Measurements from ENCODE around the gene KIFBP.
"Not testable (repeated sequence)": the region's sequence is repeated elsewhere in the genome, so short reads cannot be mapped to it uniquely, and the experiment has no call there.

Gene KIFBP

DNA sequence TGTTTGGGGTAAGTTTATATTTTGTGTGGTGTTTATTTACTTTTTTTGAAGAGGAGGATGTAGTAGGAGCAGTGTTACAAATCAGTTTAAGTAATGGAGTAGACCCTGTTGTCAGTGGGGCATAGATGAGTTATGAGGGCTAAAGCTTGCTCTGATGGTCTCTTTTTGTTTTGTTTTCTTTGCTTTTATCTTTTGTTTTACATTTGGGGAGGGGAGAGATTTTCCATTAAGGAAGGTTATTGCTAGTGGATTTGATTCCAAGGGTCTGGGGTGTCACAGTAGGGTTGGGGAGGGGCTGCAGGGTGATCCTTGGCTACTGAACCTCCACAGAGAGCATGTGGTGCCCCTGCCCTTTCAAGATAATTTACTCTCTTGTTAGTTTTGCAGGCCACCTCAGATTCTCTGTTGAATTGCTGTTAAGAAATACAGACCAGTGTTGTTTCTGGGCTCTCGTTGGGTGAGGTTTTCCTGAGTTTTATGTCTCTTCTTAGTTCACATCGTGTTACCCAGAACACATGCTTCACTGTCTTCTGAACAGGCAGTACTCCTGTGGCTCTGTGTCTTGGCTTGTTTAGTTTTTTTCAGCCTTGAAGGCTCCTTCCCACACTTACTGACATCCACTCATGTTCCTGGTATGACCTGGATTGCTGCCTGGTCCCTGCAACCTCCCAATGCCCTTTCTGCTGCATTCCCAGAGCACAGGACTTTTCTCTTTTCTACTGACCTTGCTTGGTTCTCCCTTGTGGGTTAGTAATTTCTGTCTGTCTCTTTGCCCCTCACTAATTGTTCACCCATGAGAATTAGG lies 4.2 kb downstream of the KIFBP start:
- DNase-seq = peak; percentile 31

DNA sequence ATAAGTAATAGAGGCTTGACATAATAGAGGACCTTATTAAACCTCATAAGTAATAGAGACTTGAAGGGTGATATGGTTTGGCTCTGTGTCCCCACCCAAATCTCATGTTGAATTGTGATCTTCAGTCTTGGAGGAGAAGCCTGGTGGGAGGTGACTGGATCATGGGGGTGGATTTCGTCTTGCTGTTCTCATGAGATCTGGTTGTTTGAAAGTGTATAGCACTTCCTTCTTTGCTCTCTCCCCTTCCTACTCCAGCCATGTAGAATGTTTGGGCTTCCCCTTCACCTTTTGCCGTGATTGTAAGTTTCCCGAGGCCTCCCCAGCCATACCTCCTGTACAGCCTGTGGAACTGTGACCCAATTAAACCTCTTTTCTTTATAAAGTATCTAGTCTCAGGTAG lies 8.6 kb downstream of the KIFBP start:
- DNase-seq = no peak

DNA sequence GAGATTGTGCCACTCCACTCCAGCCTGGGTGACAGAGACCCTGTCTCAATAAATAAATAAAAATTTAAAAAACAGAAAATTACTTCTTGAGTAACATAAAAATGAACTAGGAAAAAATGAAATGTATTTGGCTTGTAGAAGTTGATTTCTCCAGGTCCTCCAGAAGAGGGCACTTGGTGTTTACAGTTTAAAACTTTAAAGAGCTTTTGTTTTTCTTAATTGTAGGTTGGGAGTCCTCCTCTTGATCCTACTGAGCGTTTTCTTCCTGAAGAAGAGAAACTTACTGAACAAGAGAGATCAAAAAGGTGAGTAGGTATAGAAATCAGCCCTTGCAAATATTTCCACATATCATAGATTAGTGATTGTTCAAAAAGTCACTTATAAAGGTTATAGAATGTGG lies 16.2 kb downstream of the KIFBP start:
- no peak for DNase-seq

DNA sequence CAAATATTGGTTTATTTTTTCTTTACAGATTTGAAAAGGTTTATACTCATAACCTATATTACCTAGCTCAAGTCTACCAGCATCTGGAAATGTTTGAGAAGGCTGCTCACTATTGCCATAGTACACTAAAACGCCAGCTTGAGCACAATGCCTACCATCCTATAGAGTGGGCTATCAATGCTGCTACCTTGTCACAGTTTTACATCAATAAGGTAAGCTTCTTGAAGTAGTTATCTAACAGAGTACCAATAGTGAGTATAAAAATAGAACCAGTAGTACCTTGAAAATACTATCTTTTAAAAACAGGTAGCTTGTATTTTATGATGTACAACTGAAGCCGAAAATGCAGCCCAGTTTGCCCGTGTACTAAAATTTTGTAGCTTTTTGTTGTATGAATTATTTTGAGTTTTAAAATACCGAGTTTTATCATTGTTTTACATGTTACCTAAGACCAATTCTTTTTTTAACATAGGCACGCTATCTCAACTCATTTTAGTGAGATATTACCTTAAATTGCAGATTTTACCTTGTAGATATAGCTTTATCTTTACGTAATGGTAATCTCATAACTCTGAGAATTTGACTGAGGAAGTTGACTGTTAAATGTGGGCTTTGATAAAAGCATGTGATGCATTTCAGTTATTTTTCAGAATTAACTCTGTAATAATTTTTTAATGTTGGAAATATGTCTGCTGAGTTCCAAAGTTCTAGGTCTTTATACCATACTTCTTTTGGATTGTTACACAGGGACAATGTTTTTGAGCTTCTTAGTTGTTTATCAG lies 17.3 kb downstream of the KIFBP start:
- DNase-seq = no peak

DNA sequence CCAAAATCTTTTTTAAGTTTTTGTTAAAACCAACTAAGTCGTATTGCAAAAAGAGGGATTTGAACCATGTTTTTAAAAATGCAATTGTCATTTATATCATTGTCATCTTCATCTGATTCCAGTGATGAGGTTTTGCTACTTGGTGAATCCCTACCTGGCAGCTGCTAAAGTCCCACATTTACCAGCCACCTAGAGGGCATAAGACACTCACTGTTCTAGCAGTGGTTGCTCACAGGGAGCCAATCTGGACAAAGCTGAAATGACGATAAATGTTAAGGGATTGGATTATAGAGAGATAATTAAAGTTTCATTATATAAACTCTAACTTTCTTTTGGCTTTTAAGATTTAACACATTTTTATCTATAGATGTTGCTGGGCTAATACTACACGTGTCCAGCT lies 18.7 kb downstream of the KIFBP start:
- no peak for DNase-seq

DNA sequence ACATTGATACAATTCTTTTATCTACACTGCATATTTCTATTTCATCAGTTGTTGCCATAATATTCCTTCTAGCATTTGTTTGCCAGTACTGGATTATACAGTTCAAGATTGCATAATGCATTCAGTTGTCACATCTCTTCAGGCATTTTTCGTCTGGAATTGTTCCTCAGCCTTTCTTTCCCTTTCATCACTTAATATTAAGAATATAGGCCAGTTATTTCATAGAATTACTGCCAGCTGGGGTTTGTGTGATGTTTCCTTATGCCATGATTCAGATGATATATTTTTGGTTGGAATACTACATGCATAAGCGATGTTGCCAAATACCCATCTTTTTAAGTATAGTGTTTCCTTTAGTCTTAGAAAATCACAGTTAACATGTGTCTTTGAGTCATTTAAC lies 20.8 kb downstream of the KIFBP start:
- DNase-seq = no peak

DNA sequence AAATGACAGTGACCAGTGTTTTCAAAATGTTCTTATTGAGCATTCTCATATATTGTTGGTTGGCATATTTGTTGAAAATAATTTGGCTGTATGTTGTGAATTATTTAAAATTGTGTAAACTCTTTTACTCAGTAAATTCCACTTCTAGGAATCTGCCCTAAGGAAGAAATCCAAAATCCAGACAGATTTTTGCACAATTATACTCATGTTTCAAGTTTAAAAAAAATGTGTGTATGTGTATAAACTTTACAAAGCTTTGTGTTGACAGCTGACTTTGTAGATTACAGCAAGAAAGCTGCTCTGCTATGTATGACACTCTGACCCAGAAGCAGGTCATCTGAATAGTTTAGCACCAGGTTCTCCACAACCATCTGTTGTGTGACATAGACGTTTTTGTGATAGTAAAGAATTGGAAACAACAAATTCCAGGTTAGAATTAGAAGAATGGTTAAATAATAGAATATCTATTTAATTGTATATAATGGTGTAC lies 21.6 kb downstream of the KIFBP start:
- no peak for DNase-seq

DNA sequence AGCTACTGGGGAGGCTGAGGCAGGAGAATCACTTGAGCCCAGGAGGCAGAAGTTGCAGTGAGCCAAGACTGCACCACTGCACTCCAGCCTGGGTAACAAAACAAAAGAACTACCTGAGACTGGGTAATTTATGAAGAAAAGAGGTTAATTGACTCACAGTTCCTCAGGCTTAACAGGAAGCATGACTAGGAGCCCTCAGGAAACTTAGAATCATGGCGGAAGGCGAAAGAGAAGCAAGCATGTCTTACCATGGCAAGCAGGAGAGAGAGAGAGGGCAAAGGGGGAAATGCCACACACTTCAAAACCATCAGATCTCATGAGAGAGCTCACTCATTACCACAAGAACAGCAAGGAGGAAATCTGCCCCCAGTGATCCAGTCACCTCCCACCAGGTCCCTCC lies 24.2 kb downstream of the KIFBP start:
- not testable (repeated sequence) for DNase-seq

DNA sequence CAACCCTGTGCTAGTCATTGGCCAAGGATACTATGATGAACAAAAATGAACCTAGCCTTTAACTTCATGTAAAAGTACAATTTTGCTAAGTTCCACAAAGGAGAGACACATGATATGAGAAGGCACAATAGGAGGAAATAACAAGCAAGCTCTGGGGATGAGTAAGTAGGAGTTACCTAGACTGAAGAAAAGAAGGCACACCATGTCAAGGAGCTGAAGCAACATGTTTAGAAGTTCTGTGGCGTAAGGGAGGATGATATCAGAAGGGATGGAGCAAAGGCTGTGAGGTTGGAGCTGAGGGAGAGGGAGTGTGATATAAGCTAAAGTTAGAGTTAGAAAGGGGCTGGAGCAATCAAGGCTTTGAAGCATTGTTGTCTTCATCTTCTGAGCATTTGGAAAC lies 25.6 kb downstream of the KIFBP start:
- DNase-seq = no peak

DNA sequence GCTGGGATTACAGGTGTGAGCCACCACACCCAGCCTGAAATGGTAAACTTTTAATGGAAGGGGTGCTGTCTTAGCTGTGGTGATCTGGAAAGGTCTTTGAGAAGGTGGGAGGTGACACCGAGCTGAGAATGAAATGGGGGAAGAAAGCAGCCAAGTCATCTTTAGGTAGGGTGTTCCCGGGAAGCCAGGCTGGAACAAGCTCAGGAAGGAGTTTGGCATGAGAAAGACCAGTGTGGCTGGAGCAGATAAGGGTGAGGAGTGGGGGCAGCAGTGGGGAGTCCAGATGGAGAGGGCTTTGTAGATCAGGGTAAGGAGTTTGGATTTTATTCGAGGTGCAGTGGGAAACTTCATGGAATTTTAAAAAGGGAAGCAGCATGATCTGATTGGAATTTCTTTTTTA lies 30.0 kb downstream of the KIFBP start:
- DNase-seq = no peak

DNA sequence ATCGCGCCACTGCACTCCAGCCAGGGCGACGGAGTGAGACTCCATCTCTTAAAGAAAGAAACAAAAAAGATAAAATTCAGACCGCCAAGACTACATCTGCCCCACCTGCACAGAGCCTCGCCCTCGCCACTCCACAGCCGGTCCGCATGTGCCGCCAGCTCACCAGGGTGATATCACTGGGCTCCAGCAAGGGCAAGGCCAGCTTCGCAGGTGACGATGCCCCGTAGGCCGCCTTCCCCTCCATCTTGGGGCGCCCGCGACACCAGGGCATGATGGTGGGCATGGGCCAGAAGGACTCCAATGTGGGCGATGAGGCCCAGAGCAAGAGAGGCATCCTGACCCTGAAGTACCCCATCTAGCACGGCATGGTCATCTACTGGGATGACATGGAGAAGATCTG lies 34.0 kb downstream of the KIFBP start:
- no peak for DNase-seq

DNA sequence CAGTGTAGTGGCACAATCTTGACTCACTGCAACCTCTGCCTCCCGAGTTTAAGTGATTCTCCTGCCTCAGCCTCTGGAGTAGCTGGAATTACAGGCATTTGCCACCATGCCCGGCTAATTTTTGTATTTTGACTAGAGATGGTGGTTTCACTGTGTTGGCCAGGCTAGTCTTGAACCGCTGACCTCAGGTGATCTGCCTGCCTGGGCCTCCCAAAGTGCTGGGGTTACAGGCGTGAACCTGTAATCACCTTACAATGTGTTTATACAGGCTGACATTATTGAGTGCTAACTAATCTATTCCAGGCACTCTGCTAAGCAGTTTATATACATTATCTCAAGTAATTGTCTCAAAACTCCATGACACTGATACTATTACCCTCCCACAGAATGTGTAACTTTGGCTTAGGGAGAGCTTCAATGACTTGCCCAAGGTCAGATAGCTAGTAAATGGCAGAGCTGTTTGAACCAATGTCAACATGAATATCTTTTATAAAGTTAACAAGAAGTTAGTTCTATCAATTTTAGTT lies 36.8 kb downstream of the KIFBP start:
- DNase-seq = no peak

DNA sequence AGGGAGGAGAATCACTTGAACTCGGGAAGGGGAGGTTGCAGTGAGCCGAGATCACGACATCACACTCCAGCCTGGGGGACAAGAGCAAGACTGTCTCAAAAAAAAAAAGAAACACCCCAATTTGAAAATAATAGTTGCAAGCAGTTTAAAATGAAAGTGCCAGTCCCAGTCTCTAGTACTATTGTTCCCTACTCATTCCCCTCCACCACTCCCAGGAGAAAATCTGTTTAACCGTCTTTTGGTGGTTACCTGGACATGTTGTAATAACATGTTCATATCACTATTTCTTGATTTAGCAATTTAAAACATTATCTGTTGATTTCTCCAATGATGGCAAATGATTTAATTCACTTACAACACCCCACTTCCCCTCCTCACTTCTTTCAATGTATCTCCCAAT lies 44.7 kb downstream of the KIFBP start:
- DNase-seq = no peak

DNA sequence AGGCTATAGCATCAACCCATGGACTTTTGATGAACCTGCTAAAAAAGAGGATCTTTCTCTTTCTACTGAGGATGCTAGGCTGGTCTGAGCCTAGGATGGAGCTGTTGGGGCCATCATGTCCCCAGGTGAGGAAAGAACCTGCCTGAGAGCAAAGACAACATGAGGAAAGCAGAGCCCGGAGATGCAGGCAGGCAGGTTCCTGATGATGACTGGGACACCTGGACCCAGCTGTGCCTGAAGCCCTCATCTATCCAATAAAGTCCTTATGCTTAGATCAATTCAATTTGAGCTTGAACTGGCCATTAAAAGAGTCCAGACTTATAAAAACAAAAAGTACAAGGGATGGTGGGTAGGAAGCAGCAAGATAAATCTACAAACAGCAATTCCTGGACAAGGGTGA lies 48.9 kb downstream of the KIFBP start:
- DNase-seq = no peak

DNA sequence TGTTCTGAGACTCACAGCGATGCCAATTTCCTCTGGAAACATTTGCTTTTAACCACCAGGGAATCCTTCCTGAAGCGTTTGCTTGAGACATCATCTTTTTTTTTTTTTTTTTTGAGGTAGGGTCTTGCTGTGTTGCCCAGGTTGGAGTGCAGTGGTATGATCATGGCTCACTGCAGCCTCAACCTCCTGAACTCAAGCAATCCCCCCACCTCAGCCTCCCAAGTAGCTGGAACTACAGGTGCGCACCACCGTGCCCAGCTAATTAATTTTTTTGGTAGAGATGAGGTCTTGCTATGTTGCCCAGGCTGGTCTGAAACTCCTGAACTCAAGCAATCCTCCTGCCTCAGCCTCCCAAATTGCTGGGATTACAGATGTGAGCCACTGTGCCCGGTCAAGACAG lies 52.3 kb downstream of the KIFBP start:
- not testable (repeated sequence) for DNase-seq

DNA sequence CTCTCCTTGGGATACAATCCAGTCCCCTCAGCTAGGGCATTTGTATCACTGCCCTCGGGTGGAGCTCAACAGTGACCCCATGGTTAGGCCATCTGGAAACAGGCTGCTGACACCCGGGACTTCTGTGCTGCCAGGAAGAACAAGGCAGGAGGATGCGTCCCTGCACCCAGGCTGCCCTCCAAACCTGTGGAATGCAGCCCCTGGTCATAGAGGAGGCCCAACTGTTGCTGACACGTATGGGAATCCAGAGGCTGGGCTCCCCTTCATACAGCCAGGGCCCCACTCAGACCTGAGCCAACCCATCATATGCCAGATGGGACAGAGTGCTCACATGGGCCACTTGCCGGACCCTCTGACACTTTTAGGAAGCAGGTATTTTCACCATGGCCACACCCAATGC lies 53.8 kb downstream of the KIFBP start:
- DNase-seq = no peak

DNA sequence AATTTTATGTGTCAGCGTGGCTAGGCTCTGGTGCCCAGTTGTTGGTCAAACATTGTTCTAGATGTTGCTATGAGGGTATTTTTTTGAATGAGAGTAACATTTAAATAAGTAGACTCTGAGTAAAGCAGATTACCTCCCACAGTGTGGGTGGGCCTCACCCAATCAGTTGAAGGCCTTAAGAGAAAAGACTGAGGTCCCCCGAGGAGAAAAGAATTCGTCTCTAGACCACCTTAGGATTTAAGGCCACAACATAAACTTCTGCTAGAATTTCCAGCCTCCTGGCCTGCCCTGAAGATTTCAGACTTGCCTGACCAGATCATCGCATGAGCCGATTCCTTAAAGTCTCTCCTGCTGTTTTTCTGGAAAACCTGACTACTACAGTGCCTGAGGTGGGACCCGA lies 54.2 kb downstream of the KIFBP start:
- DNase-seq = no peak

DNA sequence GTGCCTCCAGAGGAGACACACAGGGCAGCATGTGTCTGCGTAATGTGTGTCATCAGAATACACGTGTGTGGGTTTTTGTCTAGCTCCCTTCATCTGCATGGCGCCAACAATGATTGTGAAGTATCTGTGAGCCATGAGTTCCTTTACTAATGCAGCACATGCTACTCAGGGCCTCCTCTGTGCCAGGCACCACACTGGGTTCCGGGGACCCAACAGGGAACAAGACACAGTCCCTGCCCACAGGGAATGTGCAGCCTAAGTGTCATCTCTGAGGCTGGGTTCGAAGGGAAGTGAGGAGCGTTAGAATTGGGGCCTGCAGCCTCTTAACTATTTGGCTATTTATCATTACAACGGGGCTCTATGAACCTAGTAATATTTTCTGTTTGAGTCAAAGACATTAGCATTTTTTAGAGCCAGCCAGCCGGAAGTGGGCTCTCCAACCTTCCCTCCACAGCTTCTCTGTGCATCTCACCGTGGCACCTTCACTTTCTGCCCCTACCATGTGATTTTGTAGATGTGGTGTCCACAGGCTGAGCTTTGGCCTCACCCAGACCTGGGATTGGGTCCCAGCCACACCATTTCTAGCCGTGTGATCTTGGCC lies 55.4 kb downstream of the KIFBP start:
- no peak for DNase-seq

DNA sequence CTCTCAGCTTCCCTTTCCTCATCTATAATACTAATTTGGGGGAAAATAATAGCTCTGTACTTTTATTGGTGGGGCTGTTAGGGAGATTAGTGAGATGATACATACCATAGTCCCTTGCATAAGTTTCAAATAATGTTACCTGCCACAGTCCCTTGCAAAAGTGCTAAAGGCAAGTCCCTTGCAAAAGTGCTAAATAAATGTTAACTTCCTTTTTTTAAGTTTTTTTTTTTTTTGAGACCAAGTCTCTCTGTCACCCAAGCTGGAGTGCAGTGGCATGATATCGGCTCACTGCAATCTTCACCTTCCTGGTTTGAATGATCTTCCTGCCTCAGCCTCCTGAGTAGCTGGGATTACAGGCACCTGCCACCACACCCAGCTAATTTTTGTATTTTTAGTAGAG lies 55.9 kb downstream of the KIFBP start:
- no peak for DNase-seq

DNA sequence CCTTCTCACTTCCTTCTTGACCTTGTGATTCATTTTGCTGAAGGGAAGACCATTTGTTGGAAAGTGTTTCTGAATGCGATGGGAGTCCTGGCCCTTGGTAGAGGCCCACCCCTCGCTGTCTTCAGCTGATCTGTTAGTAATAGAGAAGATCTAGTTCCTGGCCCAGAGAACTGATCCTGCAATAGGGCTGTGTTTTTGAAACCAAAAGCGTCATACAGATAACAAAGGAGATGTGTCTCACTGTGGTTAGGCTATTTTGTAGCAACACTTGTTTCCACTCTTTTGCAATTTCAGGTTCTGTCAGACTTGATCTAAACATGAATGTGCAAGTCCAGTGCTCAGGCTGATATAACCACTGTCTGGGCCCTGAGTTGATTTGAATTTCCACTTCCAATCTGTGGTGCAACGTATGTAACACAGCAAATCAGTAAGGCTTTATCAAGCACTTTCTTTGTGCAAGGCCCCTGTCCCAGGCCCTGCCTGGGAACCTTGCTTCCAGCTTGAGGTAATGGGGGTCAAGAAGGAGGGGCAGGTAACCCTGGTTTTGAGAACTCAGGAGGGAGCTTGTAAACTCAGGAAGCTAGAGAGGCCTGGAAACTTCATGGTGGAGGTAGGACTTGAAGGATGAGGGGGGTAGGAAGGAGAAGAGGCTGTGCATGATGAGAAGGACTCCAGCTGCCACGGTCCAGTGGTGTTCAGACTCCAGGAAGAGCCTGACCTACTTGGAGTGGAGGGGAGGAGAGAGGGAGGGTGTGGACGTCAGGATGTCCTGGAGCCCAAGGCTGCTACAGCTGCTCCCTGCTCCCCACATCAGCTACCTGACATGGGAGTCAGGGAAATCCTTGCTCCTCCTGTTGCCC lies 57.1 kb downstream of the KIFBP start:
- no peak for DNase-seq

DNA sequence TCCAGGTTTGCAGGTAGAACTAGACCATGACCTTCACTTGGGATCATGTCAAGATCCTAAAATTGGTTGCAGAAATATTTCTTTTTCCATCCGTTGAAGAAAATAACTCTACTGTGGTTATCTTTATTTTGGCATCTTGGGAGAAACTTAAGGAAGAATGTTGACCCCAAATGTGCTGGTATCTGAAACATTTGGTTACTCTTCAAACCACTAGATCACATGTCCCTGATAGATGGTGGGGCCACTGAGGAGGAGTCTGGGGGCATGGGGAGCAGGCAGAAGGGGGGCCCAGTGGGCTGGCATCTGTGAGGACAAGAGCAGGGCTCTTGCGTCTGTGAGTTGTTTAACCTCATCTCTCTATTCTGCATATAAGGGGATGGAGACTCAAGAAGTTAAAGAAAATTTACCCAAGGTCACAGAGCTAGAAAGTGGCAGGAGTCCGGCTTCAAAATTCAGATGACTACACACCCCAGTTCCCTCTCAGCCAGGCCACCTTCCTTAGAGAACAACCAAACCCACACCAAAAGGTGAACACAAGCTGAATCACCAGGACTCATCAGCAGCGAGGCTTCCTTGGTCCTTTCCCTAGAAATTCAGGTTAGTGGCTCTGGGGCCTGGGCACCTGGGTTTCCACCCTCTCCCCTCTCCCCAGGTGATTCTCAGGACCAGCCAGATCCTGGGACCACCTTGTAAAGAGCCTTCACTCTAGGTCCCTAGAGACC lies 58.7 kb downstream of the KIFBP start:
- DNase-seq = no peak
